Activated effector memory CD4-positive, alpha-beta T cell treated with Interleukin-2 at 50 U/mL for 16 hours (primary cell): Measurements from ENCODE around the gene TOMM70.

ENCODE experiments used
- DNase-seq: peaks from one replicate; pipeline ENCODE4 v3.0.0-alpha.2; 2020

TOMM70 gene

DNA sequence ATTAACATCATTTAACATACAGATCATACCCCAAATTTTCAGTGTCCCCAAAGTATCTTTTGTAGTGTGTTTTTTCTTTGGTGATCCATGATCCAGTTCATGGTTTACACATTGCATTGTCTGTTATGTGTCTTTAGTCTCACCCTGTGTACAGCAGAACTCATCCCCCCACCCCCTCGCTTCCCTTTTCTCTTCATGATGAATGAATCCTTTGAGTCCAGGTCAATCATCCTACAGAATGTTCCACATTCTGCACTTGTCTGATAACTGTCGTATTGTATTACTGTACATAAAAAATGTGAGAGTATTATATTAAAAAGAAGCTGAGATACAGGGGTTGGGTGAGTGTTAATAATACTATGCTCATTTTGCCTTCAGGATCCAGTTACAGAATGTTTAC, 80.9 kb downstream of the TOMM70 start:
- DNase-seq: no peak

DNA sequence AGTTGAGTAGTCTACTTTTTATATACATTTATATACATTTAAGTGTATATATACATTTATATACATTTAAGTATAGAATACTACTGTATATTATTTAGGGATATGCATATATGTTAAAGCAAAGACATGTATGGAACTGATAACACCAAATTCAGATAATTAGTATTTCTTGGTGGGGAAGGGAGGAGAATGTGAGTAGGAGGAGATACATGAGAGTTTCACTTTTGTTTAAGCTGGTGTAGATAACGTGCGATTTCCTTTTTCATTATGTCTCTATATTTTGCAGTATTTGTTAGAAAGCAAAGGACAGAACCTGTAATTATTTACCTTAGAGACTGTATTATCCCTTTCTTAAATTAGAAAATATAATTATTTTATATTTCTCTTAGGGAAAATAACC, 83.0 kb downstream of the TOMM70 start:
- no peak for DNase-seq

GRCh38 chr3:100316641-100317069, 84.2 kb downstream of the TOMM70 start:
- DNase-seq: no peak
